ENCODE data around the gene HRAS. TPM values are rescaled to one million over a fixed set of nuclear protein-coding genes. Genes with fewer than 3 reads are reported as not detected.

HRAS gene
- total RNA-seq, 1 experiment from 2014 or later = 104 TPM

DNA sequence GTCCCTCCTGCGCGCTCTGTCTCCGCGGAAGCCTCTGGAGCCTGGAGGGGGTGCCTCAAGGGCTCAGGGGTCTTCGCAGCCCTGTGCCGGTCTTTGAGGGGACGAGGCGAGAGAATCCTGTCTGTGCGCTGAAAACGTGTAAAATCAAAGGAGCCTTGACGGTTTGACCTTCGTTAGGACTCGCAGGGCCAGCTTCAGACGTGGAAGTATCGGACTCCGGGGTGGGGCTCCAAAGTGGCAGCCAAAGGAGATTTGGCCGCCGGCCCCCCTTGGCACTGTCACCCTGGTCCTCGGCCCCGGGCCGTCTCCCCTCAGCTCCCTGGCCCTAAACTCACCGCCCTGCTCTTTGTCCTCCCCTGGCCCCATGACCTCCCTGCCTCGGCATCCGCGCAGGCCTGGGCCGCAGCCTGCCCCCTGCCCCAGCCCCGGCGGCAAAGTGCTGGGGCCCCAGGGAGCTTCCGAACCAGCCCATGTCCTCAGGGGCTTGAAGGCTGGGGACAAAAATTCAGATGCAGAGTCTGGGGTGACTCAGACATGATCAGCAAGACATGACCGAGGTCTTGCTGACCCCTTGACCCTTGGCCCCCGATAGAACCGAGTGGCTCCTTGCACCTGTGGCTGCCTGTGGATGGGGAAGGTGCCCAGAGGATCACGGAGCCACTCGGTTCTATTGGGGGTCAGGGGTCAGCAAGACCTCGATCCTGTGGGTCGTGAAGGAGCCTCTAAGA is 33.9 kb upstream of the HRAS start:
- no peaks in the 10 kb centered on the region for H4K20me1 ChIP-seq (ENCODE audit: insufficient read depth)
- peak overlapping the region; percentile 64 to 71 for H3K4me3 ChIP-seq (replicated peaks in 1 of 2; ENCODE audit: low read depth in 1 of 2, low read length in 2 of 2)
- ChIA-PET RAD21 (ENCODE audit: low non-redundant PET in 1 of 2, low total read pairs in 2 of 2, uncharacterized antibody in 2 of 2, unreplicated experiment in 2 of 2) (no interaction called here), POLR2A (no interaction called here), CTCF (no interaction called here)
- peak overlapping the region; percentile 96 for H3K27ac ChIP-seq (ENCODE audit: low read depth, low read length)
- no peak overlapping the region for H2AFZ ChIP-seq (ENCODE audit: low read depth, low read length, poor library complexity, severe bottlenecking)
- H3K9me2 ChIP-seq (ENCODE audit: insufficient read depth) = no peaks in the 10 kb centered on the region
- TF ChIP-seq JUND (IDR thresholded peaks at IDR 0.05) (no peak), ELF1 (IDR thresholded peaks at IDR 0.05; ENCODE audit: borderline replicate concordance, low read depth) (no peak), POLR2AphosphoS5 (IDR thresholded peaks at IDR 0.05; ENCODE audit: low read depth, low read length) (no peak), SP1 (IDR thresholded peaks at IDR 0.05; ENCODE audit: low read depth) (no peak), CEBPB (IDR thresholded peaks at IDR 0.05; ENCODE audit: low read depth) (no peak), EZH2phosphoT487 (IDR thresholded peaks at IDR 0.05; ENCODE audit: borderline replicate concordance) (no peak), CBX3 (IDR thresholded peaks at IDR 0.05; ENCODE audit: low read depth) (no peak), SIN3A (IDR thresholded peaks at IDR 0.05; ENCODE audit: low read depth) (no peak)
- TF ChIP-seq, protein P1, sequence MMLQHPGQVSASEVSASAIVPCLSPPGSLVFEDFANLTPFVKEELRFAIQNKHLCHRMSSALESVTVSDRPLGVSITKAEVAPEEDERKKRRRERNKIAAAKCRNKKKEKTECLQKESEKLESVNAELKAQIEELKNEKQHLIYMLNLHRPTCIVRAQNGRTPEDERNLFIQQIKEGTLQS (IDR thresholded peaks at IDR 0.05) = no peak
- H3K9ac ChIP-seq (ENCODE audit: low read length) = peak overlapping the region; percentile 82
- H3K4me1 ChIP-seq (ENCODE audit: control insufficient read depth in 1 of 2, insufficient read depth in 2 of 2, low read length in 2 of 2) = peaks cover 9 to 45% of the 10 kb centered on the region in 2 experiments; a peak in 3 of 4 replicates
- BruUV-seq (replicated peaks) = TSS peak; percentile 90
- H3K9me3 ChIP-seq (ENCODE audit: control insufficient read depth in 1 of 2, insufficient read depth in 1 of 2, low read depth in 1 of 2, low read length in 2 of 2) = no peaks in the 10 kb centered on the region
- intact Hi-C loops (cut with micrococcal nuclease) = no loop called here
- no peaks in the 10 kb centered on the region for H3K27me3 ChIP-seq (ENCODE audit: insufficient read depth, low read length)
- H3K4me2 ChIP-seq (ENCODE audit: low read length) = peak overlapping the region; percentile 83
- no peaks in the 10 kb centered on the region for H3K36me3 ChIP-seq (ENCODE audit: control insufficient read depth in 1 of 2, insufficient read depth in 2 of 2, low read length in 2 of 2)
- DNase-seq (ENCODE audit: low read depth, low spot score) = no peak
- H3K79me2 ChIP-seq (ENCODE audit: insufficient read depth, low read length) = no peaks in the 10 kb centered on the region
- no peak for ATAC-seq

Data from HCT116 (cell line).